Measurements from ENCODE around the gene SETD4.
"Not testable (repeated sequence)": the region's sequence is repeated elsewhere in the genome, so short reads cannot be mapped to it uniquely, and the experiment has no call there.

SETD4 gene

DNA sequence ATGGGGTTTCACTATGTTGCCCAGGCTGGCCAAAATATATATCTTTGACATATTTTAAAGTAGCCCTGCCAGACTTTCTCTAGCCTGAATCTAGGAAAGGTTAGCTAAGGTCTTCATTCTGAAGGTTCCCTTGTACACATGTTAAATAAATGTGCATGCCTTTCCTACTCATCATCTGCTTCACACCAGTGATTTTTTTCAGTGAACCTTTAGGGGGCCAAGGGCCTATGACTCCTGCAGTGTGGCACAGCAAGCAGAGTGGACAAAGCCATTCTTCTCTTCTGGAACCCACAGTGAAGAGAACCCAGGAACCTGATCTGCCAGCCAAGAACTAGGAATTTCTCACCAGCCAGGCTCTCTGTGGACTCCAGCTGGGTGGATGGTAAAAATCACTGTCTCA, 32.4 kb upstream of the SETD4 start:
- no peak overlapping the region for H3K4me3 Mint-ChIP-seq
- H3K4me1 Mint-ChIP-seq (ENCODE audit: low read depth) = peaks cover 2% of the 10 kb centered on the region
- H3K27me3 Mint-ChIP-seq = peaks cover 6% of the 10 kb centered on the region
- H3K9me3 Mint-ChIP-seq = peaks cover 7% of the 10 kb centered on the region
- H3K27ac Mint-ChIP-seq = no peak overlapping the region
- H3K36me3 Mint-ChIP-seq (ENCODE audit: low read depth) = peaks cover 8% of the 10 kb centered on the region

DNA sequence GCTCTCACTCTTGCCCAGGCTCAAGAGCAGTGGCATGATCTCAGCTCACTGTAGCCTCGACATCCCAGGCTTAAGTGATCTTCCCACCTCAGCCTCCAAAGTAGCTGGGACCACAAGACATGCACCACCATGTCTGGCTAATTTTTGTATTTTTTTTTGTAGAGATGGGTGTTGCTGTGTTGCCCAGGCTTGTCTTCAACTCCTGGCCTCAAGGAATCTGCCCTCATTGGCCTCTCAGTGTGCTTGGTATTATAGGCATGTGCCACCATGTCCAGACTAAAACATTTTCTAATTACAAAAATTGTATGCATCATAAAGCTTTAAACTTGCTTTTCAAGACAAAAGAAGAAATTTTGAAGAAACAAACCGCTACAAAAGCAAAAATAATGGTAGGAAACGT, 29.6 kb upstream of the SETD4 start:
- H3K27me3 Mint-ChIP-seq = peaks cover 6% of the 10 kb centered on the region
- peaks cover 8% of the 10 kb centered on the region for H3K36me3 Mint-ChIP-seq (ENCODE audit: low read depth)
- no peaks in the 10 kb centered on the region for H3K4me1 Mint-ChIP-seq (ENCODE audit: low read depth)
- peaks cover 7% of the 10 kb centered on the region for H3K9me3 Mint-ChIP-seq
- H3K4me3 Mint-ChIP-seq = no peak overlapping the region
- no peak overlapping the region for H3K27ac Mint-ChIP-seq

DNA sequence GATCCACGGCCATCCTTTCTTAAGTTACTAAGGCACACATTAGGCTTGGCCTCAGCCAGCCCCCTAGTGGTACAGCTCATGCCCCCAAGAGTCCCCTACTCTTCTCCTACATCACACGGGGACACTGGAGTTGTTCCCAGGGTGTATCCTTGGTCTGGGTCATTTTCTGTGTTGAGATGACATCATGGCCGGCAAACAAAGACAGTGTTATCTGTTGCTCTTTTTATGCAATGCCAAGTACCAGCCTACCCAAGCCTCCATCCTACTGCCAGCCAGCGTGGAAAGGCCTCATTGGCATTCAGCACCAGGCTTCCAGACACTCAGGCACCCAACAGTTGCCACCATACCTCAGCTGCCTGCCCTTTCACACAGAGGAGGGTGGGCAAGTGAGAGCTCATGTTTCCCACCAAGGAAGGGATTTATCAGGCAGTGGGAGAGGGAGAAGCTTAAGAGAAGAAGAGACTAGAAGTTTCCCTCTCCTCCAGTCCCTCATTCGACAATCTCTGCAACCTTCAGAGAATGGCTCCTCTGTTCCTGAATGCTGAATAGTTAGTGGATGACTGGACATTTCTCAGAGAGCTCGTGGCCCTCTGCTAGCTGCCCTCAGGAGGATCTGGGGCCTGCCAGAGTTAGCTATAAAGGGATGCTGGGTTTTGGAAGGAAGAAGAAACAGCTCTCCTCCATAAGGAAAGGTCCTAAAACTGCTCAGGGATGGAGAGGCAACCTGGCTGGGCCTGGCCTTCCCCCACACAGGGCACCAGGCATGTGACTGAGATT, 27.2 kb upstream of the SETD4 start:
- H3K36me3 Mint-ChIP-seq (ENCODE audit: low read depth) = no peaks in the 10 kb centered on the region
- no peaks in the 10 kb centered on the region for H3K27me3 Mint-ChIP-seq
- no peaks in the 10 kb centered on the region for H3K9me3 Mint-ChIP-seq
- H3K27ac Mint-ChIP-seq = no peak overlapping the region
- H3K4me1 Mint-ChIP-seq (ENCODE audit: low read depth) = no peaks in the 10 kb centered on the region
- no peak overlapping the region for H3K4me3 Mint-ChIP-seq

DNA sequence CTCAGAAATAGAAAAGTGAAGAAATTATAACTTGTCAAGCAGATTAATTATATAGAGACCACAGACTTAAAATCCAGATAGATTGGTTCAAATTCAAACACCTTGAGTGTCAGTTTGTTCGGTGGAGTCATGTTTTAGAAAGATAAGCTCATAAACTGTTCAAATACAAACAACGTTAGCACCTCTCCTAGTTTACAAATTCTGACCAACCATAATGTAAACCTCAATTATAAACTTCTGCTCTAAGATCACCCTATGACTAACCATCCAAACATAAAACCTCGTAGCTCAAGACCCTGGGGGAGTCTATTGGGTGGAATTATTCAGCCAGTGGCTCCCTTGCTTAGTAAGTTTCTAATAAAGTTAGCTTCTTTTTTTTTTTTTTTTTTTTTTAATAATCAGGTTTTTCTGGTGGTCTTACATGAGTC, 21.9 kb upstream of the SETD4 start:
- peaks cover 29% of the 10 kb centered on the region for H3K4me1 Mint-ChIP-seq (ENCODE audit: low read depth)

DNA sequence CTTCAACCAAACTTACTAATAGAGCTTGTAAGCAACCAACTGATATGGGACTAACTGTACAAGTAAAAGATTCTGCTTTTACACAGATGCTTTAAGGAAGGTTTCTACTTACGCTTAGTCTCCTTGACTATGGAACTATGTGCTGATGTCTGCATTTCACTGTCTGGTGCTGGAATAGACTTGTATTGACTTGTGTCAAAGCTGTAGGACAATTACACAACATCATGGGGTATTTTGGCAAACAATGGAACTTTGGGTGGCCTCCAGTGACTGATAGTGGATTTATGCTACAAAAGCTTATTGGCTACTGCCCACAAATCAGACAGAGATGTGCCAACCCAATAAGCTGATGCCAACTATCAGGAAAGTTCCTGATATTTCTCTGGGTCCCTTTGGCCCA, 20.1 kb upstream of the SETD4 start:
- Mint-ChIP-seq H3K4me1 (ENCODE audit: low read depth) (peaks cover 45% of the 10 kb centered on the region), H3K27ac (no peak overlapping the region), H3K9me3 (no peaks in the 10 kb centered on the region), H3K36me3 (ENCODE audit: low read depth) (no peaks in the 10 kb centered on the region), H3K4me3 (no peak overlapping the region), H3K27me3 (no peaks in the 10 kb centered on the region)

More for the DNA sequence above, 21.9 kb upstream of the SETD4 start:
- no peaks in the 10 kb centered on the region for H3K9me3 Mint-ChIP-seq
- no peak overlapping the region for H3K27ac Mint-ChIP-seq
- H3K4me3 Mint-ChIP-seq = no peak overlapping the region
- H3K27me3 Mint-ChIP-seq = no peaks in the 10 kb centered on the region
- H3K36me3 Mint-ChIP-seq (ENCODE audit: low read depth) = no peaks in the 10 kb centered on the region

DNA sequence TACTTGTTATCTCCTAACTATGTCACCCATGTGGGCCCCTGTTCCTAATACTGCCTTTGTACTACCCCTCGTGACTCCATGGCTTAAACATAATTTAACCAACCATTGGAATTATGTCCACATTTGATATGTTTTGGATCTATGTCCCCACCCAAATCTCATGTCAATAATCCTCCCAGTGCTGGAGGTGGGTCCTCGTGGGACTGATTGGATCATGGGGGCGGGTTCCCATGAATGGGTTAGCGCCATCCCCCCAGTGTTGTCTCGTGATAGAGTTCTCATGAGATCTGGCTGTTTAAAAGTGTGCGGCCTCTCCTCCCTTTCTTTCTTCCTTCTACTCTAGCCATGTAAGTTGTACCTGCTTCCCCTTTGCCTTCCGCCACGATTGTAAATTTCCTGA, 19.3 kb upstream of the SETD4 start:
- peak overlapping the region; percentile 89 for H3K27ac Mint-ChIP-seq
- H3K4me3 Mint-ChIP-seq = peak overlapping the region; percentile 73
- peaks cover 46% of the 10 kb centered on the region for H3K4me1 Mint-ChIP-seq (ENCODE audit: low read depth)
- H3K36me3 Mint-ChIP-seq (ENCODE audit: low read depth) = no peaks in the 10 kb centered on the region
- no peaks in the 10 kb centered on the region for H3K27me3 Mint-ChIP-seq
- H3K9me3 Mint-ChIP-seq = no peaks in the 10 kb centered on the region

DNA sequence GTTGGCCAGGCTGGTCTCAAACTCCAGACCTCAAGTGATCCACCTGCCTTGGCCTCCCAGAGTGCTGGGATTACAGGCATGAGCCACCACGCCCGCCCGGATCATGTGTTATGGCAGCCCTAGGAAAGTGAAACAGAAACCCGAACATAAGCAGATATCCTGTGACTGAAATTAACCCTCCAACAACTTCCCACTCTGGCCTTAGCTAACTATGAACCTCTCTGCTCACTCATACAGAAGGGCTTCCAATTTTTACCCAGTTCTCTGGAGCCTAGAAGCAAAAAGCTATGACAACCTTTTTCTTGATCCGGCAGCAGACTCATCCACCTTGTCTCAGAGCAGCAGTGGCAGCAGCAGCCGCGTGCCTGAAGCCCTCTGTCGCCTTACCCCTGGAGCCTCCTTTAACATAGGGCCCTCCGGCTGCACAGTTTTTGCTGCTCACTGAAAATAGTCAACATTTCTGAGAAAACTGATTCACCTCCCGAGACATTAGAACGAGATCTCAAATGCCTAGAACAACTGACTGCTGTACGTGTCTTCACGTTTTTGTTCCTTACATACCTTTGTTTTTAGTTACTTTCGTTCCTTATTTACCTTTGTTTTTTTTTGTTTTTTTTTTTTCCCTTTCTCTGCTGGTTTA, 18.8 kb upstream of the SETD4 start:
- H3K36me3 Mint-ChIP-seq (ENCODE audit: low read depth) = no peaks in the 10 kb centered on the region
- no peaks in the 10 kb centered on the region for H3K9me3 Mint-ChIP-seq
- H3K27me3 Mint-ChIP-seq = no peaks in the 10 kb centered on the region
- H3K4me3 Mint-ChIP-seq = peak overlapping the region; percentile 73
- peak overlapping the region; percentile 89 for H3K27ac Mint-ChIP-seq
- peaks cover 46% of the 10 kb centered on the region for H3K4me1 Mint-ChIP-seq (ENCODE audit: low read depth)

DNA sequence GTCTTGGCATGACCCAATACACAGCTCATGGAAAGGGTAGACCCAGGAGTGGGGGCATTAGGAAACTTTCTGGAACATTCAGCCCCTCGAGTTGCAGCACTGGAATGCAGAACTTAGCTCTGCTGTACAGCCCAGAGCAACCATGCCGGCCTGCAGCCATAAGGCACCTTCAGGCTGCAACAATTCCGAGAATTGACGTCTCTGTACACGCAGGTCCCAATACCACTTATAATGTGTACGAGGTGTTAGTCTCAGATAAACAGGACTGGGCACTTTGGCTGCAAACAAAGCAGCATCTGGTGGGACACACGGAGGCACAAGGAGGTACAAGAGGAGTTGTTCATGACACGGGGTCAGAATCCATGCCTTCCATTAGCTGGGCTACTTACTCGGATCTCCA, 17.4 kb upstream of the SETD4 start:
- Mint-ChIP-seq H3K36me3 (ENCODE audit: low read depth) (peaks cover 9% of the 10 kb centered on the region), H3K4me1 (ENCODE audit: low read depth) (peaks cover 54% of the 10 kb centered on the region), H3K27me3 (no peaks in the 10 kb centered on the region), H3K27ac (no peak overlapping the region), H3K9me3 (no peaks in the 10 kb centered on the region), H3K4me3 (no peak overlapping the region)

DNA sequence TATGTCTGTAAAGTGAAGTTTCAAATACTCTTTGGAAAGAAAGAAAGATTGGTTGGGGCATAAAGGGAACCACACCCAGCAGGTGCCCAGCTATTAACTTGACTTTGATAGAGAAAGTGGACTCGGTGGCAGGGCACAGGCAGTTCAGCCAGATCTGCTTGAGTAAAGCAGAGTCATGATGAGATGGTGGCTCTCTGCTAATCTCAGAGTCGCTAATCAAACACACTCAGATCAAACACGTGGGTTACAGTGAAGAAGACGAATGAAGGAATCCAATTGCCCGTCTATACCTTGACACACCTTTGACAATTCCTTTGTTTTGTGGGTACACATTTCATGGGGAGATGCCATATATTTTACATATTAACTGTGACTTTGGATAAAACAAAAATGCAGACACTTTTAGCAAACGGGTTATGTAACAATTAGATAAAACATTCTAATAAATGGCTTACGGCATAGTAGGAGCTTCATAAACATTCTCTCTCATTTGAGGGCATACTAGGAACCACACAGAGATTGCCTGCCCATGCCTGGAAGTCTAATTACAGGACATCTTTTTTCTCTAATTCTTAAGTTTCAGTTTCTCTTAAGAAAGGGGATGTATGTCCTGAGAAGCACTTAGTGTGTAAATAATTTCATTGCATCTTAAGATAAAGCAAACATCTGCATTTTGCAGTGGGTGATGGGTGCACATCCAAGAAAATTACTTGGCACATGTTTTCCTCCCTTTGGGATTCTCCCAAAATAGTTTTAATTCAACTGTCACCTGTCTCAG, 16.7 kb upstream of the SETD4 start:
- Mint-ChIP-seq H3K27ac (peak overlapping the region; percentile 67), H3K9me3 (no peaks in the 10 kb centered on the region), H3K27me3 (no peaks in the 10 kb centered on the region), H3K4me3 (no peak overlapping the region), H3K4me1 (ENCODE audit: low read depth) (peaks cover 60% of the 10 kb centered on the region), H3K36me3 (ENCODE audit: low read depth) (peaks cover 16% of the 10 kb centered on the region)

DNA sequence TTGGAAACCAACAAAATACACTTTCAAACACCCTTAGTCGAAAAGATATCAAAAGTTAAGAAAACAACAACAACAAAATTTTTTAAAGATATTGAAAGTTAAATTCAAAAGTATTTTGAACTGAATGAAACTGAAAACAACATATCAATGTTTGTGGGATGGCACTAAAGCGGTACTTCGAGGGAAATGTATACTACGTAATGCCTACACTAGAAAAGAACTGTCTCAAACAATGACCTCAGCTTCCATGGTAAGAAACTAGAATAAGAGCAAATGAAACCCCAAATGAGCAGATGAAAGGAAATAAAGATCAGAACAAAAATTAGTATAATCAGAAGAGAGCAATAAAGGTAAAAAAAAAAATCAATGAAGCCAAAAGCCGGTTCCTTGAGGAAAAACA, 15.6 kb upstream of the SETD4 start:
- H3K27me3 Mint-ChIP-seq = no peaks in the 10 kb centered on the region
- peaks cover 71% of the 10 kb centered on the region for H3K4me1 Mint-ChIP-seq (ENCODE audit: low read depth)
- no peak overlapping the region for H3K4me3 Mint-ChIP-seq
- peak overlapping the region; percentile 27 for H3K27ac Mint-ChIP-seq
- no peaks in the 10 kb centered on the region for H3K9me3 Mint-ChIP-seq
- peaks cover 27% of the 10 kb centered on the region for H3K36me3 Mint-ChIP-seq (ENCODE audit: low read depth)

DNA sequence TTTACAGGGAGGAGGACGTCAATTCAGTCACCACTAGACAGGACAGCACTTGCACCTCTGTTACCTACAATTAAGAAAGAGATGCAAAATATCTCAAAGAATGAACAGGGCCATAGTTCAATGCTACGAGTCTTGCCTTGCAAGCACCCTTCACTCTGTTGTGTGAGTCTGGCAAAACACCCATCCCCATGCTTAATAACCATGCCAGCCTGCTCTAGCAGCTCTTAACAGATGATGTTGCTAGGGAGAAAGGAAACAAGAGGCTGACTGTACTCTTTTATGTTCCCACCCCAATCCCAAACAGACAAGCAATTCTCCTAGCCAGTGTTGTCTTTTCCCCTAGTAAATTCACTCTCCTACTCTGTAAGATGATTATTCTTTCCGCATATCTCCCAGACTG, 14.8 kb upstream of the SETD4 start:
- peaks cover 78% of the 10 kb centered on the region for H3K4me1 Mint-ChIP-seq (ENCODE audit: low read depth)
- no peak overlapping the region for H3K4me3 Mint-ChIP-seq
- no peaks in the 10 kb centered on the region for H3K9me3 Mint-ChIP-seq
- no peak overlapping the region for H3K27ac Mint-ChIP-seq
- H3K36me3 Mint-ChIP-seq (ENCODE audit: low read depth) = peaks cover 33% of the 10 kb centered on the region
- no peaks in the 10 kb centered on the region for H3K27me3 Mint-ChIP-seq

DNA sequence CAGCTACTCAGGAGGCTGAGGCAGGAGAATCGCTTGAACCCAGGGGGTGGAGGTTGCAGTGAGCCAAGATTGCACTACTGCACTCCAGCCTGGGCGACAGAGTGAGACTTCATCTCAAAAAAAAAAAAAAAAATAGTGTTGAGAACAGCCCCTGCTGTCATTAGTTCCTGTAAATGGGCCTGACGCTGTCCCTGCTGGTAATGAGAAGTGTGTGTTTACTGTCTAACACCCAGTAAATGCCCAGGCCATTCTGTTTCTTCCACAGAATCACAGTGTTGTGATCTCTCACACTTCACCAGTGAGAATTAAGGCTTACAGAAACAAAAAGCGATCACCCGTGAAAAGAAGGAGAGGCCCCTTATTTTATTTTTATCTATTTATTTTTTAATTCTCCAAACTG, 13.6 kb upstream of the SETD4 start:
- not testable (repeated sequence) for H3K9me3 Mint-ChIP-seq, H3K27ac Mint-ChIP-seq, H3K27me3 Mint-ChIP-seq, H3K4me3 Mint-ChIP-seq
- peaks cover 40% of the 10 kb centered on the region for H3K36me3 Mint-ChIP-seq (ENCODE audit: low read depth)
- peaks cover 76% of the 10 kb centered on the region for H3K4me1 Mint-ChIP-seq (ENCODE audit: low read depth)

DNA sequence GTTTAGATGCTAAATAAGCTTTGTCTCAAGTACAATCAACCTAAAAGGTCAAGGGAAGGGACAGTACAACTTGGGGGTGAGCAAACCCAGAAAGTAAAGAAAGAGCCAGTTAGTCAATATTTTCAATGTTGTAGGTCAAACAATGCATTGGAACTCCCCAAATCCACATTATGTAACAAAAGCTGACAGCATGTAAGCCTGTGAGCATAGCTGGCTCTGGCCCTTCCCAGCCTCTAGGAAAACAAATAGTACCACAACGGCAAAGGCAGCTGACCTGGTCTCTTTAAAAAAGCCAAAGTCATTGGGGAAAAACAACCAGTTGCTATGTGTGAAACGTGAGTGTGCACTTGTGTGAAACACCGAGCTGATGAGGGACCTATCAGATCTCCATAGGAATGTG, 12.9 kb upstream of the SETD4 start:
- peaks cover 43% of the 10 kb centered on the region for H3K36me3 Mint-ChIP-seq (ENCODE audit: low read depth)
- H3K27ac Mint-ChIP-seq = no peak overlapping the region
- H3K4me1 Mint-ChIP-seq (ENCODE audit: low read depth) = peaks cover 70% of the 10 kb centered on the region
- no peak overlapping the region for H3K4me3 Mint-ChIP-seq
- no peaks in the 10 kb centered on the region for H3K27me3 Mint-ChIP-seq
- peaks cover 7% of the 10 kb centered on the region for H3K9me3 Mint-ChIP-seq

DNA sequence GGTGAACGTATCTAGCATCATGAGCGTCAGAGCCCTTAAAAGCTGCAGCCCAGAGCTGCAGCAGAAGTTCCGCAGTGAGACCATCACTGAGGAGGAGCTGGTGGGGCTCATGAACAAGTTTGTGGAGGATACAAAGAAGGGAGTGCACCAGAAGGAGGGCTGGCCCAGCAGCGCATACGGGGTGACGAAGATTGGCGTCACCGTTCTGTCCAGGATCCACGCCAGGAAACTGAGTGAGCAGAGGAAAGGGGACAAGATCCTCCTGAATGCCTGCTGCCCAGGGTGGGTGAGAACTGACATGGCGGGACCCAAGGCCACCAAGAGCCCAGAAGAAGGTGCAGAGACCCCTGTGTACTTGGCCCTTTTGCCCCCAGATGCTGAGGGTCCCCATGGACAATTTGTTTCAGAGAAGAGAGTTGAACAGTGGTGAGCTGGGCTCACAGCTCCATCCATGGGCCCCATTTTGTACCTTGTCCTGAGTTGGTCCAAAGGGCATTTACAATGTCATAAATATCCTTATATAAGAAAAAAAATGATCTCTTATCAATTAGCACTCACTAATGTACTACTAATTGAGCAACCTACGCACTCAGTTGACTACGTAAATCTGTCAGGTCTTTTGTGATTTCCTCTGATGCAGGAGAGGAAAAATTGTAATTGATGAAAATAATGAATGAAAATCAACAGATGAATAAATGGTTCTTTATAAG, 12.3 kb upstream of the SETD4 start:
- Mint-ChIP-seq H3K9me3 (peaks cover 7% of the 10 kb centered on the region), H3K27ac (no peak overlapping the region), H3K4me3 (peak overlapping the region; percentile 90), H3K4me1 (ENCODE audit: low read depth) (peaks cover 65% of the 10 kb centered on the region), H3K36me3 (ENCODE audit: low read depth) (peaks cover 45% of the 10 kb centered on the region), H3K27me3 (no peaks in the 10 kb centered on the region)

DNA sequence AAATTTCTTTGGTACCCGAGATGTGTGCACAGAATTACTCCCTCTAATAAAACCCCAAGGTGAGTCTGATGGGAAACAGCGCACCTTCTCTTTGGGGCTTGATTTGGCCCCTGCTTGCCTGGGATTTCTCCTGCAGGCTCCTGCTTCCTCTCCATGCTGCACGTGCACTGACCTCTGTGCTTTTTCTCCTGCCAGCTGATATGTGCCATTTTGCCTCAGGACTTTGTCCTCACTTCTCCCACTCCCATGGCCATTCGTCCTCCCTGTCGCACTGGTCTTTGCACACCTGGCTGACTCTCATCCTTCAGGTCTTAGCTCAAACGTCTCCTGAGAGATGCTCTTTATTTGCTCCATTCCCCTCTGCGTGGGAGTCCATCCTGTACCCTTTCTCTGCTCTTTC, 10.7 kb upstream of the SETD4 start:
- Mint-ChIP-seq H3K36me3 (ENCODE audit: low read depth) (peaks cover 47% of the 10 kb centered on the region), H3K4me1 (ENCODE audit: low read depth) (peaks cover 56% of the 10 kb centered on the region), H3K27me3 (no peaks in the 10 kb centered on the region), H3K9me3 (peaks cover 7% of the 10 kb centered on the region), H3K4me3 (peak overlapping the region; percentile 90), H3K27ac (peak overlapping the region; percentile 84)
